RWPE2 (cell line): ENCODE data around the gene NFYC.
A peak's percentile ranks its signal among the peaks of the same experiment; 100 is the strongest.

Experiments used
- ATAC-seq: fragments of 200-7000 bp; cut with Tn5 transposase; 3 replicates; pipeline ENCODE4 v1.9.1; 2021; ENCODE audit warnings: low read depth
- DNase-seq: peaks from one replicate; pipeline ENCODE4 v3.0.0-alpha.2; 2020; ENCODE audit warnings: low spot score
- H3K27ac ChIP-seq: fragments of 450-650 bp; 2 replicates; pipeline ENCODE4 v1.5.1; 2017; ENCODE audit warnings: mild to moderate bottlenecking; ENCODE audit not compliant: poor library complexity, severe bottlenecking
- H3K27me3 ChIP-seq: fragments of 250-450 bp; sonication (Bioruptor Pico); 2 replicates; pipeline ENCODE4 v1.5.1; 2021; ENCODE audit warnings: mild to moderate bottlenecking, moderate library complexity; ENCODE audit not compliant: insufficient read depth, poor library complexity, severe bottlenecking
- H3K36me3 ChIP-seq: fragments of 250-450 bp; sonication (Bioruptor Pico); 2 replicates; pipeline ENCODE4 v1.5.1; 2020; ENCODE audit warnings: low read depth, mild to moderate bottlenecking, moderate library complexity
- H3K4me1 ChIP-seq: fragments of 250-450 bp; sonication (Bioruptor Pico); 2 replicates; pipeline ENCODE4 v1.5.1; 2021; ENCODE audit warnings: mild to moderate bottlenecking, moderate library complexity; ENCODE audit not compliant: insufficient read depth, poor library complexity, severe bottlenecking
- H3K4me3 ChIP-seq: fragments of 250-450 bp; sonication (Bioruptor Pico); 2 replicates; pipeline ENCODE4 v1.5.1; 2021; ENCODE audit warnings: mild to moderate bottlenecking, moderate library complexity; ENCODE audit not compliant: severe bottlenecking
- H3K9me3 ChIP-seq: fragments of 250-450 bp; sonication (Bioruptor Pico); 2 replicates; pipeline ENCODE4 v1.5.1; 2021; ENCODE audit warnings: mild to moderate bottlenecking, moderate library complexity; ENCODE audit not compliant: severe bottlenecking
- CTCF ChIP-seq: fragments of 450-650 bp; IDR thresholded peaks from one replicate; pipeline ENCODE4 v1.5.1; 2017; ENCODE audit warnings: mild to moderate bottlenecking, moderate library complexity; ENCODE audit not compliant: poor library complexity, severe bottlenecking

NFYC gene

DNA sequence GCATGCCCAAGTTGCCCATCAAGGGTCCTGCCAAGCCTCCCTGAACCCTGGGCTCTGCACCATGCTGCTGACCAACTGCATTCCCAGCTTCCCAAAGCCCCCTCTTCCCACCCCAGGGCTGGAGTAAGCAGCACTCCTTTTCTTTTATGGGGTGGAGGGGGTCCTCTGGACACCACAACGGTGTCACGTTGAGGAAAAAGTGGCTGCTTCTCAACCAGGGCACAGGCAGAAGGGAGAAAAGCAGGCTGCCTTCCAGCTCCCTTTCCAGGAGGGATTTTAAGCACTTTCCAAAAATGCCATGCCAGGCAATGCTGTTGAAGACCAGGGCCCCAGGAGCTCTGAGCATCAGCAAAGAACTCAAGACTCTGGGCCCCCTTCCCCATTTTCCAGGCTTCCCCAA, 26.7 kb upstream of the NFYC start:
- Histone ChIP-seq H3K27ac (no peak overlapping the region), H3K36me3 (no peaks in the 10 kb centered on the region), H3K9me3 (no peaks in the 10 kb centered on the region), H3K27me3 (no peaks in the 10 kb centered on the region), H3K4me1 (no peaks in the 10 kb centered on the region), H3K4me3 (no peak overlapping the region)
- ATAC-seq (no peak), DNase-seq (no peak)
- TF ChIP-seq CTCF = no peak

DNA sequence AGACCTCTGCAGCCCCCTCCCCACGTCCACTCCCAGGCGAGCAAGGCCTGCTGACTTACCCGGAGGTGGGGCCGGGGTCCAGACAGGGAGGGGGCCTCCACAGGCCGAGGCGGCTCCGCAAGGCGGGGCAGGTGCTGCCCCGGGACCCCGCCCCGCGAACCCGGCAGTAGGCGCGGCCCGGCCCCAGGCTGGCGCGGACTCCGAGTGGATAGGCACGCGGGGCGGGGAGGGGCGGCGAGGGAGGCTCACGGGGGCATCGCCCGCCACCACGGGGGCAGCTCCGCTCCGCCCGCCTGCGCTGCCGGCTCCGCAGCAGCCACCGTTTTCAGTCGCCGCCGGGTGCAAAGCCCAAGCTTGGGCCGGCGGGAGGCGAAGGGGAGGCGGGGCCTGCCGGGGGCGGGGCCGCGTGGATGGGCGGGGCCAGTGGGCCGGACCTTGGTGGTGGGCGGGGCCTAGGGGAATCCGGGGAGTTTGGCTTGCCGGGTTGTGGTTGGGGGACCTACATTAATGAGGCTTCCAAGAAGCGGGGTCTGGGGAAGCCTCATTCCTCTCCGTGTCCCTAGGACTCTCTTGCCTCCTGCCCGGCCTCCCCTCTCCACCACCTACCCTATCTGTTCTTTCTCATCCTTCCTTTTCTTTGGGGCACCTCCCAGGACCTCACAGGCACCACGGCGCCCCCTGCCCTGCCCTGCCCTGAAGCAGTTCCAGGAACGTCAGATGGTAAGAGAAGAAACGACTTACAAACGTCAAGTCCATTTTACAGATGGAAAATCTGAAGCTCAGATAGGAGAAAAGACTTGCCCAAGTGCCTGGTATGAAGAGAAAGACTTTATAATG, 26.0 kb upstream of the NFYC start, which contains the start of gene RIMS3:
RIMS3 (minus strand) TSS at position 348 of the 837 bp plus-strand sequence. CDS start 23,757 bp downstream, outside the sequence.
- Histone ChIP-seq H3K36me3 (no peaks in the 10 kb centered on the region), H3K27me3 (no peaks in the 10 kb centered on the region), H3K9me3 (no peaks in the 10 kb centered on the region), H3K27ac (no peak within 1 kb of the TSS), H3K4me1 (no peaks in the 10 kb centered on the region), H3K4me3 (peak within 1 kb of the TSS; percentile 54)
- TF ChIP-seq CTCF = peak; percentile 48
- ATAC-seq (peak; percentile 73), DNase-seq (no peak)

DNA sequence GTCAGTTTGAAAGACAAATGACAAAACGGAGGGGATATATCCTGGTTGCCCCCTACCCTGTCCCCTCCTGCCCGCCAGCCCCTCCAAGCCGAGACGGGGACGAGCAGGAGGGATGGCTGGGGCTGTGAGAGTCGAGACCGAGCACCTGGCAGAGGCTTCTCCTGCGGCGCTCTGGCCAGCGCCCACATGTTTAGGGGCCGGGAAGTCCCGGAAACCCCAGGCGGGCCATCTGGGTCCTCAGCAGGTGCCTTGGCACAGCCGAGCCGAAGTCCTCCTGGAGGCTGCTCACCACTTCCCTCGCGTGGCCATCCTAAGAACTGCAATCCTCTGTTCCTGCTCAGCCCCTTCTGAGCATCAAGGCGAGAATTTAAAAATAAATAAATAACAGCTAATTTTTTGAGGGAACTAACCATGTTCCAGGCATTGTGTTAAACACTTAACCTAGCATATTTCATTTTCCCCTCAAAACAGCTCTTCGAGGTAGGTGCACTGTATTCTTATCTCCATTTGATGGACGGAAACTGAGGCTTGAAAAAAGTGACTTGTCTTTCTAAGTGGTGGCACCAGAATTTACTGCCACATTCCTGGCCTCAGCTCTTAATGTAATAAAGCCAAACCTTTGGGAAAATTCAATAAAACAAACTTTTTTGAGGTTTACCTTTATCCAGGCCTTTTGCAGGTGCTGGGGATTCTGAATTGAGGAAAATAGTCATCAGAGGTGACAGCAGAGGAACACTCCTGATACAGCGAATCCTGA, 22.6 kb upstream of the NFYC start:
- H3K27me3 ChIP-seq = no peaks in the 10 kb centered on the region
- no peak overlapping the region for H3K27ac ChIP-seq
- no peak overlapping the region for H3K4me3 ChIP-seq
- no peaks in the 10 kb centered on the region for H3K36me3 ChIP-seq
- DNase-seq = no peak
- H3K9me3 ChIP-seq = no peaks in the 10 kb centered on the region
- H3K4me1 ChIP-seq = no peaks in the 10 kb centered on the region
- ATAC-seq = peak; percentile 58; the same call in 2 of the 3 replicates
- peak; percentile 94 for TF ChIP-seq CTCF

- H3K4me1 ChIP-seq = no peaks in the 10 kb centered on the region
- no peak for ATAC-seq
- TF ChIP-seq CTCF = no peak
- no peaks in the 10 kb centered on the region for H3K27me3 ChIP-seq
- H3K4me3 ChIP-seq = no peak overlapping the region
- no peaks in the 10 kb centered on the region for H3K9me3 ChIP-seq
- DNase-seq = no peak
- H3K27ac ChIP-seq = no peak overlapping the region
- H3K36me3 ChIP-seq = no peaks in the 10 kb centered on the region
Observed at GRCh38 chr1:40673452-40673851, 18.1 kb upstream of the NFYC start.
